ENCODE measurements around the gene SLC35G6.
"Not testable (repeated sequence)": the region's sequence is repeated elsewhere in the genome, so short reads cannot be mapped to it uniquely, and the experiment has no call there.

DNA sequence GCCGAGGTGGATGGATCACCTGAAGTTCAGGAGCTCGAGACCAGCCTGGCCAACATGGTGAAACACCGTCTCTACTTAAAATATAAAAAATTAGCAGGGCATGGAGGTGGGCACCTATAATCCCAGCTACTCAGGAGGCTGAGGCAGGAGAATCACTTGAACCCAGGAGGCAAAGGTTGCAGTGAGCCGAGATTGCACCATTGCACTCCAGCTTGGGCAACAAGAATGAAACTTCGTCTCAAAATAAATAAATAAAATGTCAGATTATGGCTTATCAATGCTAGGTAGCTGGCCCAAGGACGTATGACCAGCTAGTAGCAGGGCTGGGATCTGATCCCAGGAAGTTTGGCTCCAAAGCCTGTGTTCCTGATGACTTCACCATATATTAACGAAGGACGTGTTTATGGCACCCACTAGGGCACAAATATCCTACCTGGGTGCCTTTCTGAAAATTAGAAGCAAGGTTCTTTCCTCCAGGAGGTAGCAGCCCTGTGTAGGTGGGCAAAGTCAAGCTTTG is 10.7 kb upstream of the SLC35G6 start:
- TF ChIP-seq, protein P1, sequence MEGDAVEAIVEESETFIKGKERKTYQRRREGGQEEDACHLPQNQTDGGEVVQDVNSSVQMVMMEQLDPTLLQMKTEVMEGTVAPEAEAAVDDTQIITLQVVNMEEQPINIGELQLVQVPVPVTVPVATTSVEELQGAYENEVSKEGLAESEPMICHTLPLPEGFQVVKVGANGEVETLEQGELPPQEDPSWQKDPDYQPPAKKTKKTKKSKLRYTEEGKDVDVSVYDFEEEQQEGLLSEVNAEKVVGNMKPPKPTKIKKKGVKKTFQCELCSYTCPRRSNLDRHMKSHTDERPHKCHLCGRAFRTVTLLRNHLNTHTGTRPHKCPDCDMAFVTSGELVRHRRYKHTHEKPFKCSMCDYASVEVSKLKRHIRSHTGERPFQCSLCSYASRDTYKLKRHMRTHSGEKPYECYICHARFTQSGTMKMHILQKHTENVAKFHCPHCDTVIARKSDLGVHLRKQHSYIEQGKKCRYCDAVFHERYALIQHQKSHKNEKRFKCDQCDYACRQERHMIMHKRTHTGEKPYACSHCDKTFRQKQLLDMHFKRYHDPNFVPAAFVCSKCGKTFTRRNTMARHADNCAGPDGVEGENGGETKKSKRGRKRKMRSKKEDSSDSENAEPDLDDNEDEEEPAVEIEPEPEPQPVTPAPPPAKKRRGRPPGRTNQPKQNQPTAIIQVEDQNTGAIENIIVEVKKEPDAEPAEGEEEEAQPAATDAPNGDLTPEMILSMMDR (IDR thresholded peaks at IDR 0.05), result not testable (repeated sequence)
- not testable (repeated sequence) for TF ChIP-seq POLR2A, POLR2AphosphoS5 (IDR thresholded peaks at IDR 0.05)

All from prostate gland (tissue), 2 donors.